CD4-positive, alpha-beta T cell treated with Interferon alpha-2 for 1 hour (primary cell): ENCODE data around the gene PAPSS1.

Experiments used
- DNase-seq, 2 donors: peaks; one replicate each; pipeline ENCODE4 v3.0.0-alpha.2; 2020 to 2022

The PAPSS1 gene

GRCh38 chr4:107619731-107620130 lies 100.3 kb downstream of the PAPSS1 start:
- DNase-seq: no peak

- DNase-seq: no peak
These were observed 101.0 kb downstream of the PAPSS1 start for GRCh38 chr4:107619066-107619465.

- no peak for DNase-seq
These were observed 101.4 kb downstream of the PAPSS1 start for GRCh38 chr4:107618656-107619055.

DNA sequence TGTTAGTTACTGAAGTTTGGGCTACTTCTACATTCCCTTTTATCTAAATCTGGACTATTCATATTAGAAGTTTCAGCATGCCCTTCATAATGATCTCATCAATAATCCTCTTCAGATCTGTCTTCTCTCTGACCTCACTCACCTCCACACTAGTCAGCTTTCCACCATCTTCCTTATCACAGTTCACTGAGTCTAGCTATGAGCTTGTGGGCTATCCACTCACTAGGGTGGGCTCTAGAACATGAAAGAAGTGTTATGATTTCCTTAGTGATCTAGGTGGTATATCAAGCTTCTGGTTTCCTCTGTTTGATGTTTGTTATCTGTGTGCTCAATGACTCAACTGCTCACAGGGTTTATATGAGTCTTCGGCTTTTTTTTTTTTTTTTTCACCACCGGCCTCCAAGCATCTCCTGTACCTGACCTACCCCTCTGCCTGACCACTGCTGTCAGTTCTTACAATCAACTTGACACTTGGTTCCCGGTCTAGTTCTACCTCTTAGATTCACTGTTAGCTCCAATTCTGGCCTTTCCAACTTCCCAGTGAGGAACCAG lies 103.1 kb downstream of the PAPSS1 start:
- DNase-seq: no peak

GRCh38 chr4:107615809-107616208 lies 104.2 kb downstream of the PAPSS1 start:
- DNase-seq: no peak

- no peak for DNase-seq
These were observed 116.6 kb downstream of the PAPSS1 start for GRCh38 chr4:107603430-107603829.

- DNase-seq: no peak
These were observed 119.1 kb downstream of the PAPSS1 start for GRCh38 chr4:107600983-107601382.

- no peak for DNase-seq
These were observed 119.6 kb downstream of the PAPSS1 start for GRCh38 chr4:107600436-107600835.

- DNase-seq: no peak
These were observed 120.2 kb downstream of the PAPSS1 start for GRCh38 chr4:107599841-107600240.

DNA sequence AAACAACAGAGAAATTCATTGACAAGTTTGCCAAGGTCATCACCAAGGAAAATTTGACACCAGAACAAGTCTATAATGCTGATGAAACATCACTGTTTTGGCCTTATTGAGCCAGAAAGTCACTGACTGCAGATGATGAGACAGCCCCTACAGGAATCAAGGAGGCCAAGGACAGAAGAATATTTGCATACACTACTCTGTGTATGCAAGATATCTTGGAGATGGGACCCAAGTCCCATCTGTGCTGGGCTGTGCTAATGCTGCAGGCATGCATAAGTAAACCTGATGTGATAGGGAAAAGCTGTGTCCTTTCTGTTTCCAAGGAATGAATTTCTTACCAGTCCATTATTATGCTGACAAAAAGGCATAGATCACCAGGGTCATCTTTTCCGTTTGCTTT lies 126.8 kb downstream of the PAPSS1 start:
- DNase-seq: no peak

GRCh38 chr4:107592519-107592918 lies 127.5 kb downstream of the PAPSS1 start:
- no peak for DNase-seq

DNA sequence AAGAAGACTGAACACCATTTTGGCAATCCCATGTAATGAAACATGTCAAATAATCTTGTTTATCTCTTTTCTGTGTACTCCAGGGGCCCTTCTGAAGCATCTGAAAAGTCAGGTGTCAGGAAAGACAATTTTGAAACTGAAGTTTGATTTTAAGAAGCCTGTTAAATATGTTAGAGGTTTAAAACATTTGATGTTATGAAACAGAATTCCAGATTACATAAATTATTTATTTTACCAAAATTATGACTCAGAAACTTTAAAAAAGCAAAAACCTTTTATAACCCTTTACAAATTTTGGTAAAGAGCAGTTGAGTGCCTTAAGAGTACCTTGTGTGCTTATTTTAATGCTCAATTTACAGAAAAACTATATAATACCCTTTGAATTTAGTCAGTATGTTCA lies 130.8 kb downstream of the PAPSS1 start:
- DNase-seq: no peak

DNA sequence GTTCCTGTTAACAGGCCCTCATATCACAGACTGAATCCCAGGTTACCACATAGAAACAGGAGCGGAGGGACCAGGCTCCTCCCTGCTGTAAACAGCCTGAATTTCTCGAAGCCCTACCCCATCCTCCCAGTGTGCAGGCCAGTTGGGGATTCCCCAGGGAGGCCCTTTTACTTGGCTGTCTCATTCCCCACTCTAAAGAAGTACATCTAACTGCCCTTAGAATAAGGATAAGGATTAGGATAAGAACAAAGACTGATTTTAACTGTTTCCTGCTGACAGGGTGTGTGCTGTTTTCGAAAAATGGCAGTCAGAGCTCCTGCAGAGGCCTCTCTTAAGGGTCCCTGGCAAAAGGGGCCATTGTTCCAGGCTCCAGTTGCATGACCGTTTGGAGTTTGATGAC lies 133.7 kb downstream of the PAPSS1 start:
- DNase-seq: no peak

DNA sequence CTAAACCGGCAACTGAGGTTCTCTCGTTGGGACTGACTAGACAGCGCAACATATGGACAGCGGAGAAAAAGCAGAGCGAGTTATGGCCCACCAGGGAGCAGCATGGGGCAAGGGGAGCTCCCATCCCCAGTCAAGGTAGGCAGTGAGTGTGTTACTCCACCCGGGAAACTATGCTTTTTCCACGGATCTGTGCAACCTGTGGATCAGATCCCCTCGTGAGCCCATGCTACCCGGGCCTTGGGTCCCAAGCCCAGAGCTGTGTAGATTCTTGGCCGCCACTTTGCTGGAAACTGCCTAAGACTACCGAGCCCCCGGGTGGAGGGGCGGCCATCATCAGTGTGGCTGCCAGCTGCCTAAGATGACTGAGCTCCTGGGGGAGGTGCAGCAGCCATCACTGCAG lies 140.9 kb downstream of the PAPSS1 start:
- no peak for DNase-seq

DNA sequence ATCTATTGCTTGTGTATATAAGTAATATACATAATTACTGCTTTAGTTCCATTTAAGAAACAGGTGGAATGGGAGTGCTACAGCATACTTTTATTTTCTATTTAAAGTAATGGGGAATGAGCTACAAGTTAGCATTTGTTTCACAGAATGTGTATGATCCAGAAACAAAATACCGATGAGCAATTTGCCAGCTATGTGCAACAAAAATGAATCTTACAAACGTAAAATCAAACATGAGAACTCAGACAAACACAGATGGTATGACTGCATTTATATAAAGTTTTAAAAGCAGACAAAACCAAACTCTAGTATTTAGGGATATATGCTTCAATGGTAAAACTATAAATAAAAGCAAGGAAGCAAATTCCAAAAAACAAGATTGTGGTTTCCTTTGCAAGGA lies 141.7 kb downstream of the PAPSS1 start:
- no peak for DNase-seq

GRCh38 chr4:107577743-107578142 lies 142.3 kb downstream of the PAPSS1 start:
- DNase-seq: no peak

- no peak for DNase-seq
These were observed 144.8 kb downstream of the PAPSS1 start for GRCh38 chr4:107575243-107575642.

- DNase-seq: no peak
These were observed 147.8 kb downstream of the PAPSS1 start for GRCh38 chr4:107572281-107572680.

- no peak for DNase-seq
These were observed 149.1 kb downstream of the PAPSS1 start for GRCh38 chr4:107570952-107571351.

DNA sequence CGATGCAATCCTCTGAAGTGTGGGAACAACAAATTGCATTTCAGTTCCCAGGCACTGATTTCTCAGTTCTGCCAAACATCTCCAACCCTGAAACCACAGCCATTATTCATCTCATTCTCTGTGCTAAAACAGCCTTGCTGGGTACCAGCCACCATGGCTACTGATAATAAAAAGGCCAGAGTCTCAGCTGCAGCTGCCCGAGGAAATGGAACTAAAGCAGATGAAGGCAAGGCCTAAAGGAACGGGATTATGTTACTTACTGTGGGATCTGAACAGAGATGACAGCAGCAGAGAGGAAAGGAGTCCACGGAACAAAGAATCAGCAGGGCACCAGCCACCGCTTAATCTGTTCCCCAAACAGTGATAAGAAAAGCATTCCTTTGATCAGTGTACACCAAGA lies 155.7 kb downstream of the PAPSS1 start:
- no peak for DNase-seq
